Measurements from ENCODE around the gene IFT88. TPM values are rescaled to one million over a fixed set of nuclear protein-coding genes. Genes with fewer than 3 reads are reported as not detected.

Gene IFT88
- total RNA-seq, 6 experiments from 2014 or later = 8.2 to 9.5 (median 9.0) TPM

DNA sequence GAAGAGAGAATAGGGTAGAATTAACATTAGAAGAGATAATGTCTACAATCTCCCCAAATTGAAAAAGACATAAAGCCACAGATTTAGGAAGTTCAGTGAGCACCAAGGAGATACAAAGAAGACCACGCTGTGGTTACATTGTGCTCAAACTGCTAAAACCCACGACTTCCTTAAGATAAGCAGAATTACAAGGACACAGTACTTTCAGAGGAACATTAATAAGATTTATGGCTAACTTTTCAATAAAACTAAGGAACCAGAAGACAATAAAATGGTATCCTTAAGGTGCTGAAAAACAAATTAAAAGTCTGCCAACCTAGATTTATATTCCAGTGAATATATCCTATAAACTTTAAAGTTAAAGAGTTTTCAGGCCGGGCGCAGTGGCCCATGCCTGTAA lies 129.1 kb downstream of the IFT88 start:
- Mint-ChIP-seq H3K4me3 (no peak overlapping the region), H3K9me3 (no peaks in the 10 kb centered on the region), H3K36me3 (ENCODE audit: low read depth) (no peaks in the 10 kb centered on the region; the same call in 1 of the 2 replicates), H3K27me3 (ENCODE audit: insufficient read depth) (peaks cover 14% of the 10 kb centered on the region), H3K27ac (no peak overlapping the region), H3K4me1 (ENCODE audit: low read depth) (peaks cover 14% of the 10 kb centered on the region)
- TF ChIP-seq, protein P1, sequence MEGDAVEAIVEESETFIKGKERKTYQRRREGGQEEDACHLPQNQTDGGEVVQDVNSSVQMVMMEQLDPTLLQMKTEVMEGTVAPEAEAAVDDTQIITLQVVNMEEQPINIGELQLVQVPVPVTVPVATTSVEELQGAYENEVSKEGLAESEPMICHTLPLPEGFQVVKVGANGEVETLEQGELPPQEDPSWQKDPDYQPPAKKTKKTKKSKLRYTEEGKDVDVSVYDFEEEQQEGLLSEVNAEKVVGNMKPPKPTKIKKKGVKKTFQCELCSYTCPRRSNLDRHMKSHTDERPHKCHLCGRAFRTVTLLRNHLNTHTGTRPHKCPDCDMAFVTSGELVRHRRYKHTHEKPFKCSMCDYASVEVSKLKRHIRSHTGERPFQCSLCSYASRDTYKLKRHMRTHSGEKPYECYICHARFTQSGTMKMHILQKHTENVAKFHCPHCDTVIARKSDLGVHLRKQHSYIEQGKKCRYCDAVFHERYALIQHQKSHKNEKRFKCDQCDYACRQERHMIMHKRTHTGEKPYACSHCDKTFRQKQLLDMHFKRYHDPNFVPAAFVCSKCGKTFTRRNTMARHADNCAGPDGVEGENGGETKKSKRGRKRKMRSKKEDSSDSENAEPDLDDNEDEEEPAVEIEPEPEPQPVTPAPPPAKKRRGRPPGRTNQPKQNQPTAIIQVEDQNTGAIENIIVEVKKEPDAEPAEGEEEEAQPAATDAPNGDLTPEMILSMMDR (IDR thresholded peaks at IDR 0.05) = no peak
- no peak for DNase-seq

DNA sequence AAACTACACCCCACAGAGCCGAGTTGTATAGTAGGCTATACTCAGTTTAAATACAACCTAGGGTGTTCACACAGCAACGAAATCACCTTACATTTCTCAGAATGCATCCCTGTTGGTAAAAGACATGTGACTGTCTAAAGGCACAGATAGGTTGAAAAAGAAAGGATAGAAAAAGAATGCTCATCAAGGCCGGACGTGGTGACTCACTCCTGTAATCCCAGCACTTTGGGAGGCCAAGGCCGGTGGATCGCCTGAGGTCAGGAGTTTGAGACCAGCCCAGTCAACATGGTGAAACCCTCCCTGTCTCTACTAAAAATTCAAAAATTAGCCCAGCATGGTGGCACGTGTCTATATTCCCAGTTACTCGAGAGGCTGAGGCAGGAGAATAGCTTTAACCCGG lies 132.8 kb downstream of the IFT88 start:
- peaks cover 24% of the 10 kb centered on the region for H3K27me3 Mint-ChIP-seq (ENCODE audit: insufficient read depth)
- H3K9me3 Mint-ChIP-seq = no peaks in the 10 kb centered on the region
- TF ChIP-seq, protein P1 (IDR thresholded peaks at IDR 0.05) = no peak
- no peak for DNase-seq
- H3K4me1 Mint-ChIP-seq (ENCODE audit: low read depth) = peaks cover 21% of the 10 kb centered on the region
- H3K27ac Mint-ChIP-seq = no peak overlapping the region
- no peaks in the 10 kb centered on the region; the same call in 1 of the 2 replicates for H3K36me3 Mint-ChIP-seq (ENCODE audit: low read depth)
- no peak overlapping the region for H3K4me3 Mint-ChIP-seq

GRCh38 chr13:20700288-20700687 lies 133.3 kb downstream of the IFT88 start:
- Mint-ChIP-seq H3K4me3 (no peak overlapping the region), H3K4me1 (ENCODE audit: low read depth) (peaks cover 21% of the 10 kb centered on the region), H3K27ac (no peak overlapping the region), H3K9me3 (no peaks in the 10 kb centered on the region), H3K27me3 (ENCODE audit: insufficient read depth) (peaks cover 27% of the 10 kb centered on the region), H3K36me3 (ENCODE audit: low read depth) (no peaks in the 10 kb centered on the region; the same call in 1 of the 2 replicates)
- no peak for DNase-seq
- TF ChIP-seq, protein P1 (IDR thresholded peaks at IDR 0.05) = no peak

DNA sequence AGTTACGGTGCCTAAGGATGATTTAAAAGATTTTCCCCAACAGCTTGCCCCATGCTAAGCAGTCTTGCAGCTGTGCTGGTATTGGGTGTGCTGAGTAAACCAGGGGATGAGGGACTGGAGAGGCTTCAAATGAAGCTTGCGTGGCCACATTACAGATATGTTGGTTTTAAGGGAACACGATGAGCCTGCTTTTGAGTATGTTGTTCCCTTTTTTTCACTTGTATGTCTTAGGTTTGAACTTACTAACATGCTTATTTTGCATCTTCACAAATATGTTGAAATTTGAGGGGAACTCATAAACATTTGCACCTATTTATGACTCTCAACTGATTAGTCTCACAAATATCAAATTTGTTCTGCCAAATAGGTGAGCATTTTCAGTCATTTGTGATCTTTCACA lies 134.5 kb downstream of the IFT88 start:
- Mint-ChIP-seq H3K36me3 (ENCODE audit: low read depth) (no peaks in the 10 kb centered on the region; the same call in 1 of the 2 replicates), H3K4me3 (no peak overlapping the region), H3K9me3 (no peaks in the 10 kb centered on the region), H3K4me1 (ENCODE audit: low read depth) (peaks cover 21% of the 10 kb centered on the region), H3K27ac (no peak overlapping the region), H3K27me3 (ENCODE audit: insufficient read depth) (peaks cover 27% of the 10 kb centered on the region)
- no peak for DNase-seq
- TF ChIP-seq, protein P1 (IDR thresholded peaks at IDR 0.05) = no peak

- DNase-seq = no peak
- TF ChIP-seq, protein P1 (IDR thresholded peaks at IDR 0.05) = no peak
- Mint-ChIP-seq H3K4me3 (peak overlapping the region; percentile 91), H3K9me3 (no peaks in the 10 kb centered on the region), H3K36me3 (ENCODE audit: low read depth) (no peaks in the 10 kb centered on the region; the same call in 1 of the 2 replicates), H3K27ac (no peak overlapping the region), H3K4me1 (ENCODE audit: low read depth) (peaks cover 21% of the 10 kb centered on the region), H3K27me3 (ENCODE audit: insufficient read depth) (peaks cover 26% of the 10 kb centered on the region)
Measured at GRCh38 chr13:20702530-20702914, 135.6 kb downstream of the IFT88 start.
